GM21786 (cell line): ENCODE data around the gene CELA2B.
A peak's percentile ranks its signal among the peaks of the same experiment; 100 is the strongest.

ENCODE experiments used
- ATAC-seq: cut with Tn5 transposase; IDR thresholded peaks from one replicate; pipeline ENCODE4 v1.9.1; 2021; ENCODE audit not compliant: unreplicated experiment

CELA2B gene

DNA sequence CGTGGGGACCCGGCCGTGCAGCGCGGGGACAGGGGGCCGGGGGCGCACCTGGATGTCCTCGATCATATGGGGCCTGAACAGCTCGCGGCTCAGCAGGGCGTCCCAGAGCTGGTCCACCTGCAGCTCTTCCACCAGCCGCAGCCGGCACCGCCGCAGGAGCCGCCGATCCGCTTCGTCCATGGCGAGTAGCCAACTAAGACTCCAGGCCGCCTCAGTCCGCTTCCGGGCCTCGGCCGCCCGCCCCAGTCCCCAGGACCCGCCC, 48.0 kb downstream of the CELA2B start, which contains the start of gene CASP9:
Gene CASP9 (minus strand): TSS at position 195 of the 262 bp plus-strand sequence. CDS start 15 bp downstream, at position 180.
- ATAC-seq = no peak

DNA sequence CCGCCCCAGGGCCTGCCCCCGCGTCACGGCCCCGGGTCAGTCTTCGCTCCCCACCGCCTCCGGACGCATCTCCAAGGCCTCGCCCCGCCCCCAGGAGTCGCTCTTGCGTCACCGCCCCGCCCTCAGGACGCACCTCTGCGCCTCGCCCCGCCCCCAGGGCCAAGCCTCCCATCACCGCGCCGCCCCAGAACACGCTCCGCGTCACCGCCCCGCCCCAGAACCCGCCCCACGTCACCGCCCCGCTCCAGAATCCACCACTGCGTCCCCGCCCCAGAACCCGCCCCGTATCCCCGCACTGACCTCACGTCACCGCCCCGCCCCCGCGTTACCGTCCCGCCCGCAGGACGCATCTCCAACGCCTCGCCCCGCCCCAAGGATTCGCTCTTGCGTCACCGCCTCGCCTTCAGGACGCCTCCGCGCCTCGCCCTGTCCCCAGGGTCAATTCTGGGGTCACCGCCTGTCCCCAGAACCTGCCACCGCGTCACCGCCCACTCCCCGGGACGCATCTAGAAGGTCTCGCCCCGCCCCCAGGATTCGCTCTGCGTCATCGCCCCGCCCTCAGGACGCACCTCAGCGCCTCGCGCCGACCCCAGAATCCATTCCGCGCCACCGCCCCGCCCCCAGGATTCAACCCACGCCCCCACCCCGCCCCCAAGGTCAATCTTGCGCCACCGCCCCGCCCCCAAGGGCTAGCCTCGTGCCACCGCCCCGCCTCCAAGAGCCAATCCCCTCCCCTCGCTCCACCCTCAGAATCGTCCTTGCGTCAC, 48.6 kb downstream of the CELA2B start:
- ATAC-seq = peak; percentile 41

GRCh38 chr1:15525050-15526020, 49.4 kb downstream of the CELA2B start:
- no peak for ATAC-seq

- ATAC-seq = no peak
These were observed 50.2 kb downstream of the CELA2B start for GRCh38 chr1:15526021-15526489.

- peak; percentile 55 for ATAC-seq
These were observed 50.8 kb downstream of the CELA2B start, which contains the start of gene DNAJC16 for GRCh38 chr1:15526490-15527339. DNAJC16 (plus strand) TSS chr1:15526848; CDS start chr1:15529106, 2,258 bp downstream.

- no peak for ATAC-seq
These were observed 55.1 kb downstream of the CELA2B start for GRCh38 chr1:15531003-15531402.

DNA sequence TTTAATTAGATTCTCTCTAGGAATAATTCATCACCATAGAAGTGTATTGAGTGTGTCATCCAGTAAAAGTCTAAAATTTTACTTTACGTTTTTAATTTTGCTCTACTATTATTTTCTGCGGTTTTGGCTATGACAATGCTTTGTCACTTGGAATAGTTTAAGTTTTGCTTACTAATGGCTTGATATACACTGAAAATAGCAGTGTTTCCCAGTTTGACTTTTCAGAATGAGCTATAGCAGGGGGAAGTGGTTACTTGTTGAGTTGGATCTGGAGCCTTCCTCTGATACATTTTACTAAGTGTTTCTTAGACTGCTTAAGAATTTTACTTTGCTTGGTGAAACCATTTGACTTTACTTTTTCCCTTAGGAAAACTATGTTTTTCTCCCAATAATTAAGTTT, 55.8 kb downstream of the CELA2B start:
- ATAC-seq = no peak

GRCh38 chr1:15538771-15539170, 62.9 kb downstream of the CELA2B start:
- no peak for ATAC-seq

DNA sequence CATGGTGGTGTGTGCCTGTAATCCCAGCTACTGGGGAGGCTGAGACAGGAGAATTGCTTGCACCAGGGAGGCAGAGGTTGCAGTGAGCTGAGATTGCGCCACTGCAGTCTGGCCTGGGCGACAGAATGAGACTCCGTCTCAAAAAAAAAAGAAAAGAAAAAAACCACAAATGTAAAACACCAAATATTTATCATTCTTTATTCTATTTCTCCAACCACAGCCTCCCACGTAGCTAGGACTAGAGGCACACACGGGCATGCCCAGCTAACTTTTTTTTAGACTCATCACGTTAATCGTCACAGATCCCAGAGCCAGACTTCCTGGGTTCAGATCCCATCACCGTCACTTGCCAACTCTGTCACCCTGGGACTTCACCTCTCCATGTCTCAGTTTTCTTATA, 64.3 kb downstream of the CELA2B start:
- no peak for ATAC-seq
